Muscle layer of colon (tissue), 2 donors: Measurements from ENCODE around the gene GSTM4.

Experiments
- H3K27ac ChIP-seq: one replicate; pipeline ENCODE4 v1.7.0; 2013; ENCODE audit warnings: low read depth, mild to moderate bottlenecking, low read length, moderate library complexity
- H3K27me3 ChIP-seq, 2 donors: one replicate each; pipeline ENCODE4 v1.7.0; 2013; ENCODE audit warnings: low read length in 2 of 2, mild to moderate bottlenecking in 2 of 2; ENCODE audit not compliant: insufficient read depth in 2 of 2, control insufficient read depth in 1 of 2
- H3K36me3 ChIP-seq: one replicate; pipeline ENCODE4 v1.7.0; 2013; ENCODE audit warnings: mild to moderate bottlenecking, low read length; ENCODE audit not compliant: insufficient read depth
- H3K4me1 ChIP-seq: one replicate; pipeline ENCODE4 v1.7.0; 2013; ENCODE audit warnings: mild to moderate bottlenecking, low read length; ENCODE audit not compliant: insufficient read depth
- H3K4me3 ChIP-seq, 2 donors: one replicate each; pipeline ENCODE4 v1.7.0; 2013; ENCODE audit warnings: low read length in 2 of 2, low read depth in 1 of 2, mild to moderate bottlenecking in 1 of 2, moderate library complexity in 1 of 2
- H3K9ac ChIP-seq: one replicate; pipeline ENCODE4 v1.7.0; 2013; ENCODE audit warnings: low read length
- H3K9me3 ChIP-seq: one replicate; pipeline ENCODE4 v1.7.0; 2013; ENCODE audit warnings: mild to moderate bottlenecking, low read length
- donor health status: abdominal sarcoma.
- donor health status: Adenocarcinoma of cecum.

GSTM4 gene

GRCh38 chr1:109655615-109656519 is at the start of gene GSTM4:
TSS of gene GSTM4 (plus strand) at chr1:109656099. CDS start at chr1:109656390, 291 bp downstream.
- Histone ChIP-seq H3K27me3 (no peaks in the 10 kb centered on the region), H3K36me3 (peaks cover 18% of the 10 kb centered on the region), H3K4me3 (peak within 1 kb of the TSS; percentile 59 to 68), H3K9ac (peak within 1 kb of the TSS; percentile 40), H3K9me3 (no peaks in the 10 kb centered on the region), H3K4me1 (peaks cover 11% of the 10 kb centered on the region), H3K27ac (peak within 1 kb of the TSS; percentile 83)

- Histone ChIP-seq H3K9me3 (no peaks in the 10 kb centered on the region), H3K27ac (no peak overlapping the region), H3K9ac (no peak overlapping the region), H3K4me3 (no peak overlapping the region), H3K4me1 (no peaks in the 10 kb centered on the region), H3K36me3 (no peaks in the 10 kb centered on the region), H3K27me3 (no peaks in the 10 kb centered on the region)
Measured at GRCh38 chr1:109609881-109610280, 46.0 kb upstream of the GSTM4 start.

- Histone ChIP-seq H3K27me3 (no peaks in the 10 kb centered on the region), H3K9ac (no peak overlapping the region), H3K4me3 (no peak overlapping the region), H3K9me3 (no peaks in the 10 kb centered on the region), H3K36me3 (no peaks in the 10 kb centered on the region), H3K4me1 (no peaks in the 10 kb centered on the region), H3K27ac (no peak overlapping the region)
Measured at GRCh38 chr1:109610609-109611307, 45.1 kb upstream of the GSTM4 start.

GRCh38 chr1:109611308-109611990 is 44.5 kb upstream of the GSTM4 start:
- Histone ChIP-seq H3K4me1 (no peaks in the 10 kb centered on the region), H3K27ac (no peak overlapping the region), H3K9me3 (no peaks in the 10 kb centered on the region), H3K9ac (no peak overlapping the region), H3K36me3 (no peaks in the 10 kb centered on the region), H3K27me3 (no peaks in the 10 kb centered on the region), H3K4me3 (no peak overlapping the region)

- H3K36me3 ChIP-seq, result no peaks in the 10 kb centered on the region
- no peak overlapping the region for H3K27ac ChIP-seq
- no peaks in the 10 kb centered on the region for H3K27me3 ChIP-seq
- H3K9ac ChIP-seq, result no peak overlapping the region
- no peak overlapping the region for H3K4me3 ChIP-seq
- no peaks in the 10 kb centered on the region for H3K4me1 ChIP-seq
- no peaks in the 10 kb centered on the region for H3K9me3 ChIP-seq
Measured at GRCh38 chr1:109613361-109614147, 42.3 kb upstream of the GSTM4 start.

GRCh38 chr1:109615879-109616278 is 40.0 kb upstream of the GSTM4 start:
- Histone ChIP-seq H3K27me3 (no peaks in the 10 kb centered on the region), H3K27ac (no peak overlapping the region), H3K4me1 (peaks cover 14% of the 10 kb centered on the region), H3K9ac (no peak overlapping the region), H3K36me3 (no peaks in the 10 kb centered on the region), H3K4me3 (no peak overlapping the region), H3K9me3 (no peaks in the 10 kb centered on the region)

- Histone ChIP-seq H3K9ac (no peak overlapping the region), H3K4me3 (no peak overlapping the region), H3K36me3 (no peaks in the 10 kb centered on the region), H3K27me3 (no peaks in the 10 kb centered on the region), H3K27ac (no peak overlapping the region), H3K4me1 (peaks cover 17% of the 10 kb centered on the region), H3K9me3 (no peaks in the 10 kb centered on the region)
Measured at GRCh38 chr1:109616391-109616790, 39.5 kb upstream of the GSTM4 start.

- no peak overlapping the region for H3K4me3 ChIP-seq
- no peak overlapping the region for H3K27ac ChIP-seq
- H3K36me3 ChIP-seq, result no peaks in the 10 kb centered on the region
- no peaks in the 10 kb centered on the region for H3K27me3 ChIP-seq
- peaks cover 27% of the 10 kb centered on the region for H3K4me1 ChIP-seq
- H3K9ac ChIP-seq, result no peak overlapping the region
- H3K9me3 ChIP-seq, result no peaks in the 10 kb centered on the region
Measured at GRCh38 chr1:109617291-109617801, 38.6 kb upstream of the GSTM4 start.

GRCh38 chr1:109618661-109619575 is 37.0 kb upstream of the GSTM4 start:
- Histone ChIP-seq H3K4me1 (peaks cover 35% of the 10 kb centered on the region), H3K4me3 (peak overlapping the region; percentile 72 to 97), H3K36me3 (no peaks in the 10 kb centered on the region), H3K9me3 (no peaks in the 10 kb centered on the region), H3K27me3 (no peaks in the 10 kb centered on the region), H3K9ac (no peak overlapping the region), H3K27ac (no peak overlapping the region)
